Liver (tissue), 9 donors: ENCODE results near the gene LCP1. TPM values are rescaled to one million over a fixed set of nuclear protein-coding genes. Genes with fewer than 3 reads are reported as not detected.

Source experiments
- DNase-seq: peaks from one replicate; pipeline ENCODE4 v3.0.0-alpha.2; 2017; ENCODE audit warnings: low spot score
- H3K27ac ChIP-seq, 2 donors: one replicate each; pipeline ENCODE4 v1.7.0; 2013; ENCODE audit warnings: inconsistent platforms in 2 of 2, low read length in 2 of 2, control low read depth in 1 of 2, low read depth in 1 of 2, mild to moderate bottlenecking in 1 of 2
- H3K27me3 ChIP-seq, 4 donors: one replicate each; pipeline versions ENCODE4 v1.6.1 to v1.7.0; 2013; ENCODE audit warnings: low read length in 3 of 4, inconsistent platforms in 1 of 4, mild to moderate bottlenecking in 1 of 4, moderate library complexity in 1 of 4; ENCODE audit not compliant: control insufficient read depth in 4 of 4, insufficient read depth in 4 of 4
- H3K36me3 ChIP-seq, 4 donors: one replicate each; pipeline versions ENCODE4 v1.6.1 to v1.7.0; 2013; ENCODE audit warnings: low read length in 3 of 4, mild to moderate bottlenecking in 3 of 4, low read depth in 1 of 4, moderate library complexity in 1 of 4; ENCODE audit not compliant: control insufficient read depth in 4 of 4, insufficient read depth in 3 of 4
- H3K4me1 ChIP-seq, 4 donors: one replicate each; pipeline versions ENCODE4 v1.6.1 to v1.7.0; 2013; ENCODE audit warnings: low read length in 3 of 4, mild to moderate bottlenecking in 3 of 4, moderate library complexity in 1 of 4; ENCODE audit not compliant: control insufficient read depth in 4 of 4, insufficient read depth in 4 of 4
- H3K4me3 ChIP-seq, 3 donors: one replicate each; pipeline versions ENCODE4 v1.6.1 to v1.7.0; 2013; ENCODE audit warnings: low read length in 3 of 3, control low read depth in 1 of 3, low read depth in 1 of 3, mild to moderate bottlenecking in 1 of 3
- H3K9ac ChIP-seq, 2 donors: one replicate each; pipeline ENCODE4 v1.7.0; 2013; ENCODE audit warnings: low read length in 2 of 2, mild to moderate bottlenecking in 2 of 2, moderate library complexity in 2 of 2, control low read depth in 1 of 2, low read depth in 1 of 2
- H3K9me3 ChIP-seq, 4 donors: one replicate each; pipeline versions ENCODE4 v1.6.1 to v1.7.0; 2013; ENCODE audit warnings: low read length in 3 of 4; ENCODE audit not compliant: control insufficient read depth in 4 of 4
- ATF3 ChIP-seq: IDR thresholded peaks from 2 replicates; pipeline ENCODE4 v1.6.1; 2016; ENCODE audit warnings: antibody characterized with exemption
- CTCF ChIP-seq: fragments of 150-350 bp; IDR thresholded peaks from 2 replicates; pipeline ENCODE4 v1.5.1; 2017; ENCODE audit warnings: improper control_type of control experiment, low read depth, low read length; ENCODE audit not compliant: missing input control
- EGR1 ChIP-seq, 2 donors: IDR thresholded peaks; 2 replicates each; pipeline ENCODE4 v1.6.1; 2016 to 2018; ENCODE audit warnings: antibody characterized with exemption in 2 of 2, low read depth in 2 of 2
- FOXA1 ChIP-seq: IDR thresholded peaks from 2 replicates; pipeline ENCODE4 v1.6.1; 2016; ENCODE audit warnings: antibody characterized with exemption
- GABPA ChIP-seq, 2 donors: IDR thresholded peaks in 1 of 2; conservative IDR thresholded peaks in 1 of 2; 2 replicates each; pipeline ENCODE4 v1.6.1; 2016; ENCODE audit warnings: antibody characterized with exemption in 2 of 2, mild to moderate bottlenecking in 1 of 2, moderate library complexity in 1 of 2
- HNF4A ChIP-seq, 2 donors: conservative IDR thresholded peaks; 2 replicates each; pipeline ENCODE4 v1.6.1; 2016; ENCODE audit warnings: antibody characterized with exemption in 2 of 2, mild to moderate bottlenecking in 2 of 2
- HNF4G ChIP-seq: IDR thresholded peaks from 2 replicates; pipeline ENCODE4 v1.6.1; 2016; ENCODE audit warnings: antibody characterized with exemption
- JUND ChIP-seq, 2 donors: IDR thresholded peaks; 2 replicates each; pipeline ENCODE4 v1.6.1; 2016; ENCODE audit warnings: antibody characterized with exemption in 2 of 2
- MAX ChIP-seq: IDR thresholded peaks from 2 replicates; pipeline ENCODE4 v1.6.1; 2016; ENCODE audit warnings: antibody characterized with exemption
- NR2F2 ChIP-seq: IDR thresholded peaks from 2 replicates; pipeline ENCODE4 v1.6.1; 2016; ENCODE audit warnings: antibody characterized with exemption
- REST ChIP-seq: IDR thresholded peaks from 2 replicates; pipeline ENCODE4 v1.6.1; 2016; ENCODE audit warnings: antibody characterized with exemption, mild to moderate bottlenecking
- RXRA ChIP-seq, 2 donors: IDR thresholded peaks; 2 replicates each; pipeline ENCODE4 v1.6.1; 2017 to 2018; ENCODE audit warnings: antibody characterized with exemption in 2 of 2, mild to moderate bottlenecking in 1 of 2
- SP1 ChIP-seq: IDR thresholded peaks from 2 replicates; pipeline ENCODE4 v1.6.1; 2018; ENCODE audit warnings: antibody characterized with exemption, mild to moderate bottlenecking
- TAF1 ChIP-seq: conservative IDR thresholded peaks from 2 replicates; pipeline ENCODE4 v1.6.1; 2016; ENCODE audit warnings: antibody characterized with exemption, mild to moderate bottlenecking
- YY1 ChIP-seq: IDR thresholded peaks from 2 replicates; pipeline ENCODE4 v1.6.1; 2016; ENCODE audit warnings: antibody characterized with exemption, mild to moderate bottlenecking
- ZBTB33 ChIP-seq: IDR thresholded peaks from 2 replicates; pipeline ENCODE4 v1.6.1; 2016; ENCODE audit warnings: antibody characterized with exemption
- WGBS: extraction: QIAGEN DNeasy Blood & Tissue Kit; methylation state at CpG from one replicate; pipeline ENCODE4 v1.1.7; 2013; 5-methylcytosine and 5-hydroxymethylcytosine counted together
- polyA plus RNA-seq, 2 donors: library from polyadenylated mRNA; stranded (reverse) in 1 of 2; unstranded in 1 of 2; fragments of 200-250 nt in 1 of 2; fragments of >200 nt in 1 of 2; fragmentation: Nextera tagmentation in 1 of 2; extraction: Ambion mirVana in 1 of 2; gene quantifications; one replicate each; pipeline versions ENCODE4 v1.2.1 to v1.2.3, GENCODE V29; 2013 to 2015
- total RNA-seq, 2 donors: library from RNA; depleted of rRNA; stranded (reverse); fragments of >200 nt; gene quantifications; one replicate each; pipeline ENCODE4 v1.2.3, GENCODE V29; 2014
- donor health status: healthy.
- donor health status: healthy.
- donor health status: healthy.
- donor health status: healthy.
- donor health status: healthy.

LCP1 gene
- total and polyA plus RNA-seq, 4 donors: 12.6 to 90.6 (median 36.0) TPM

GRCh38 chr13:46173656-46174055, 8.3 kb downstream of the LCP1 start:
- Histone ChIP-seq H3K36me3 (no peaks in the 10 kb centered on the region), H3K27ac (no peak overlapping the region), H3K4me3 (no peak overlapping the region), H3K9ac (no peak overlapping the region), H3K9me3 (no peaks in the 10 kb centered on the region), H3K4me1 (peaks cover 0 to 6% (median 0%) of the 10 kb centered on the region in 4 donors), H3K27me3 (no peaks in the 10 kb centered on the region)
- 82% methylated on average over 2 of the region's 2 CpGs for WGBS
- TF ChIP-seq JUND (IDR thresholded peaks at IDR 0.05): no peak
- DNase-seq: no peak

- Histone ChIP-seq H3K4me3 (no peak overlapping the region), H3K9me3 (no peaks in the 10 kb centered on the region), H3K27me3 (no peaks in the 10 kb centered on the region), H3K4me1 (peaks cover 0 to 6% (median 1%) of the 10 kb centered on the region in 4 donors), H3K9ac (no peak overlapping the region), H3K36me3 (no peaks in the 10 kb centered on the region), H3K27ac (no peak overlapping the region)
- 79% methylated on average over 6 of the region's 6 CpGs for WGBS
- no peak for DNase-seq
- TF ChIP-seq MAX (no peak), SP1 (no peak)
These were observed 9.4 kb downstream of the LCP1 start for GRCh38 chr13:46172531-46172991.

GRCh38 chr13:46171739-46172138, 10.2 kb downstream of the LCP1 start:
- no peak for DNase-seq
- Histone ChIP-seq H3K4me1 (peaks cover 0 to 6% (median 1%) of the 10 kb centered on the region in 4 donors), H3K4me3 (no peak overlapping the region), H3K36me3 (no peaks in the 10 kb centered on the region), H3K27me3 (no peaks in the 10 kb centered on the region), H3K27ac (no peak overlapping the region), H3K9me3 (no peaks in the 10 kb centered on the region), H3K9ac (no peak overlapping the region)
- WGBS: 86% methylated on average over 7 of the region's 7 CpGs
- TF ChIP-seq HNF4A (conservative IDR thresholded peaks at IDR 0.05): no peak

- WGBS: 64% methylated on average over 4 of the region's 4 CpGs
- Histone ChIP-seq H3K36me3 (no peaks in the 10 kb centered on the region), H3K9me3 (no peaks in the 10 kb centered on the region), H3K4me1 (peaks cover 0 to 6% (median 1%) of the 10 kb centered on the region in 4 donors), H3K27me3 (no peaks in the 10 kb centered on the region), H3K4me3 (no peak overlapping the region), H3K9ac (no peak overlapping the region), H3K27ac (no peak overlapping the region)
- no peak for DNase-seq
- TF ChIP-seq YY1 (no peak), ZBTB33 (no peak), HNF4A (conservative IDR thresholded peaks at IDR 0.05) (no peak), MAX (no peak), EGR1 (IDR thresholded peaks at IDR 0.05; ENCODE audit: low read depth in 2 of 2) (no peak), TAF1 (no peak), ATF3 (no peak), FOXA1 (no peak), RXRA (IDR thresholded peaks at IDR 0.05) (no peak), JUND (IDR thresholded peaks at IDR 0.05) (no peak), SP1 (no peak), GABPA (IDR thresholded peaks at IDR 0.05 in 1 of 2, conservative IDR thresholded peaks at IDR 0.05 in 1 of 2) (no peak), REST (no peak), NR2F2 (no peak), CTCF (no peak), HNF4G (no peak)
These were observed 10.8 kb downstream of the LCP1 start for GRCh38 chr13:46171217-46171616.
